Body of pancreas (tissue), 4 donors: ENCODE results near the gene PACRG. TPM values are rescaled to one million over a fixed set of nuclear protein-coding genes. Genes with fewer than 3 reads are reported as not detected.
"Not testable (repeated sequence)": the region's sequence is repeated elsewhere in the genome, so short reads cannot be mapped to it uniquely, and the experiment has no call there.

ENCODE experiments used
- ATAC-seq: fragments of 150-250 bp; one replicate; pipeline ENCODE4 v1.9.1; 2016
- DNase-seq, 4 donors: peaks; one replicate each; pipeline ENCODE4 v3.0.0-alpha.2; 2019
- H3K27ac ChIP-seq, 4 donors: fragments of 200-600 bp; sonication (generic); 1 replicate in 3 of 4; 2 replicates in 1 of 4; pipeline versions ENCODE4 v1.5.1 to v1.6.1; 2016 to 2019; ENCODE audit warnings: mild to moderate bottlenecking in 1 of 4, mixed read lengths in 1 of 4, moderate library complexity in 1 of 4
- H3K27me3 ChIP-seq, 2 donors: fragments of 200-600 bp; sonication (generic); one replicate each; pipeline ENCODE4 v1.6.0; 2016; ENCODE audit warnings: mild to moderate bottlenecking in 1 of 2
- H3K36me3 ChIP-seq, 2 donors: fragments of 200-600 bp; sonication (generic); replicated peaks in 1 of 2; 2 replicates each; pipeline ENCODE4 v1.5.1; 2016; ENCODE audit warnings: low read depth in 2 of 2; ENCODE audit not compliant: insufficient read depth in 1 of 2
- H3K4me1 ChIP-seq: fragments of 200-600 bp; sonication (generic); one replicate; pipeline ENCODE4 v1.6.0; 2016
- H3K4me3 ChIP-seq, 2 donors: fragments of 200-600 bp; sonication (generic); 1 replicate in 1 of 2; 2 replicates in 1 of 2; pipeline ENCODE4 v1.5.1; 2016 to 2019
- H3K9me3 ChIP-seq, 3 donors: fragments of 200-600 bp; sonication (generic); 1 replicate in 2 of 3; 2 replicates in 1 of 3; pipeline ENCODE4 v1.5.1; 2016
- POLR2A ChIP-seq, 3 donors: fragments of 450-650 bp; IDR thresholded peaks; one replicate each; pipeline ENCODE4 v1.6.1; 2016; ENCODE audit warnings: antibody characterized with exemption in 3 of 3, mild to moderate bottlenecking in 2 of 3
- WGBS, 2 donors: methylation state at CpG; one replicate each; pipeline ENCODE4 v1.1.5; 2017; 5-methylcytosine and 5-hydroxymethylcytosine counted together
- intact Hi-C: fragments of 100-400 bp; cut with DNase I; formaldehyde crosslinking; loops from one replicate; pipeline ENCODE4 v1.15.1; 2023
- total RNA-seq, 2 donors: library from RNA; depleted of rRNA; stranded (reverse); fragments of >200 nt; gene quantifications; one replicate each; pipeline ENCODE4 v1.1.0, GENCODE V29; 2016
- TF ChIP-seq, protein P1 (sequence below), 7 experiments: fragments of 450-650 bp in 4 of 7; fragments of 200-600 bp in 3 of 7; sonication (generic) in 3 of 7; IDR thresholded peaks; one replicate each; pipeline ENCODE4 v1.5.1; 2016 to 2019; ENCODE audit warnings: antibody characterized with exemption in 7 of 7

PACRG gene
- total RNA-seq, 2 donors from 2014 or later, result 7.8 to 10.9 TPM

DNA sequence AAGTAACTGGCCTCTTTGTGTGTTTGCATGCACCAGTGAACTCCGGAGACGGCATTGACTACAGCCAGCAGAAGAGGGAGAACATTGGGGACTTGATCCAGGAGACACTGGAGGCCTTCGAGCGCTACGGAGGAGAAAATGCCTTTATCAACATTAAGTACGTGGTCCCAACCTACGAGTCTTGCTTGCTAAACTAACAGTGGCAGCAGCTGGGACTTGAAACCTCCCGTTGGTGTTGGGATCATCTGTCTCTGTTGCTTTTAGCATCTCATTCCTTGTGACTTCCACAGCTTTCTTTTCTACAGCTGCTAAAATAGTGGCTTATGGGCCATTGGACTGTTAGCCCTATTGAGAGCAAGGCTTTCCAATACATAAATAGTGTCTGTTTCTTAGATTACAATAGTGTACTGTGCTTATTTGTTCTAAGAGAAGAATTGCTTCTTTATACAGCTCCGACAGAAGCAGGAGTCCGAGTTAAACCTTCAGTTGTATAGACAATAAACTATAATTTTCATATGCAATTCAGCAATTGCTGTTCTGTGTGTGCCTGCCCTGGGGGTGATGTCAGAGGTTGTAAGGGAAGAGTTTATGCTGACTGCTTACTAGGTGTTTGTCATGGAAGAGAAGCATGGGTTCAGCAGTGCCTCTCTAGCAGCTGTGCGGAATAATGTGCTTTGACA is 587.2 kb downstream of the PACRG start:
- no peak overlapping the region for H3K4me3 ChIP-seq
- intact Hi-C loops, result no loop called here
- H3K27me3 ChIP-seq, result no peaks in the 10 kb centered on the region
- no peak overlapping the region for H3K27ac ChIP-seq
- no peaks in the 10 kb centered on the region for H3K9me3 ChIP-seq
- WGBS, 2 donors, result 80 to 86% methylated on average over 11 of the region's 11 CpGs
- no peaks in the 10 kb centered on the region for H3K4me1 ChIP-seq
- no peak for DNase-seq
- H3K36me3 ChIP-seq, result no peaks in the 10 kb centered on the region
- no peak for ATAC-seq
- no peak for TF ChIP-seq POLR2A (IDR thresholded peaks at IDR 0.05)
- TF ChIP-seq, protein P1, sequence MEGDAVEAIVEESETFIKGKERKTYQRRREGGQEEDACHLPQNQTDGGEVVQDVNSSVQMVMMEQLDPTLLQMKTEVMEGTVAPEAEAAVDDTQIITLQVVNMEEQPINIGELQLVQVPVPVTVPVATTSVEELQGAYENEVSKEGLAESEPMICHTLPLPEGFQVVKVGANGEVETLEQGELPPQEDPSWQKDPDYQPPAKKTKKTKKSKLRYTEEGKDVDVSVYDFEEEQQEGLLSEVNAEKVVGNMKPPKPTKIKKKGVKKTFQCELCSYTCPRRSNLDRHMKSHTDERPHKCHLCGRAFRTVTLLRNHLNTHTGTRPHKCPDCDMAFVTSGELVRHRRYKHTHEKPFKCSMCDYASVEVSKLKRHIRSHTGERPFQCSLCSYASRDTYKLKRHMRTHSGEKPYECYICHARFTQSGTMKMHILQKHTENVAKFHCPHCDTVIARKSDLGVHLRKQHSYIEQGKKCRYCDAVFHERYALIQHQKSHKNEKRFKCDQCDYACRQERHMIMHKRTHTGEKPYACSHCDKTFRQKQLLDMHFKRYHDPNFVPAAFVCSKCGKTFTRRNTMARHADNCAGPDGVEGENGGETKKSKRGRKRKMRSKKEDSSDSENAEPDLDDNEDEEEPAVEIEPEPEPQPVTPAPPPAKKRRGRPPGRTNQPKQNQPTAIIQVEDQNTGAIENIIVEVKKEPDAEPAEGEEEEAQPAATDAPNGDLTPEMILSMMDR (IDR thresholded peaks at IDR 0.05), result no peak

DNA sequence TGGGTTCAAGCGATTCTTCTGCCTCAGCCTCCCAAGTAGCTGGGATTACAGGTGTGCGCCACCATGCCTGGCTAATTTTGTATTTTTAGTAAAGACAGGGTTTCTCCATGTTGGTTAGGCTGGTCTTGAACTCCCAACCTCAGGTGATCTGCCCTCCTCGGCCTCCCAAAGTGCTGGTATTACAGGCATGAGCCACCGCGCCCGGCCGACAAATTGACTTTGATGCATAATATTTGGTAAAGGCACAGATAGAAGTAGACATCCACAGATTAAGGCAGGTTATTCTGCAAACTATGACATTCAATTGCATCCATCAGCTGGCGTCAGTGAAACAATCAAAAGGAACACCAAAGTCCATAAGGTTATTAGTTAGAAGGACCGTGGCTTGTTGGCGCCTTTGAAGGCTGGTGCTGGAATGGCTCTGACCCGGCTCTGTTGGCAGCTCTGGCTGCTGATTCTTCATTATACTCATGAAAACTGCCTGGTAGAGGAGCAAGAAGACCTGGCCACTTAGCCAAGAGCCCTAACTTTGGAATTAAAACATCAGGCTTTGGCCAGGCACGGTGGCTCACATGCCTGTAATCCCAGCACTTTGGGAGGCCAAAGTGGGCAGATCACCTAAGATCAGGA is 589.2 kb downstream of the PACRG start:
- H3K27me3 ChIP-seq, H3K36me3 ChIP-seq, intact Hi-C loops, H3K4me1 ChIP-seq, H3K9me3 ChIP-seq, ATAC-seq, DNase-seq, H3K27ac ChIP-seq, H3K4me3 ChIP-seq: not testable (repeated sequence)
- WGBS, 2 donors, result 91 to 92% methylated on average over 9 to 12 of the region's 12 CpGs

DNA sequence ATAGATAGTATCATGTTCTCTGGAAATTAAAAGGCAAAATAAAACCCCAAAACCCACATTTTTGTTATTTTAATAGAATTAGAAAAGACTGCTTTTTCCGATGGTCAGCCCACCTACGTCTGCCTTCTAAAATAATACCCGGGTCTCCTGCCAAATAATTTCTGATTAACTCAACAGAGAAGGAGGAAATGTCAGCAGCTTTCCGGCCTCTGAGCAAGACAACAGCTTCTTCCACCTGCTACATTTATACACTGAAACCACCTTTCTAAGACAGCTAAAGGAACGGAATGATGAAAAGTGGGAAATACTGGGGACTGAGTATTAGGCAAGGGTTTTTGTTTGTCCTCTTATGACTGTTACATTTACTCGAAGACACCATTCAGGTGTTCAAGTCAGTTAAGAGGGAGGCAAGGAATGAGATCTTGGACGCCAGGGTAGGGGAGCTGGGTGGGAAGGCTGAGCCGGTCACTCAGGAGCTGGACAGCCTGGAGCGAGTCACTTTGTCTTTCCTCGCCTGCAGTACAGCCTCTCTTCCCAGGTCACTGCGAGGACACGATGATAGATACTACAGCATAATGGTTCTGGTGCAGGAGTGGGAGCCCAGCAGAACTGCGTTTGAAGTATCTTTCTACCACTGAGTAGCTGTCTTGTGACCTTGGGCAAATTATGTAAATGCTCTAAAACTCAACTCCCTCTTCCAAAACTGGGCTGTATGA is 590.5 kb downstream of the PACRG start:
- H3K4me1 ChIP-seq, result peaks cover 12% of the 10 kb centered on the region
- no peak overlapping the region for H3K4me3 ChIP-seq
- no peak for DNase-seq
- H3K27me3 ChIP-seq, result no peaks in the 10 kb centered on the region
- 76 to 91% methylated on average over 13 of the region's 13 CpGs for WGBS, 2 donors
- intact Hi-C loops, result no loop called here
- TF ChIP-seq POLR2A (IDR thresholded peaks at IDR 0.05), result no peak
- TF ChIP-seq, protein P1 (IDR thresholded peaks at IDR 0.05), result no peak
- no peaks in the 10 kb centered on the region for H3K36me3 ChIP-seq
- H3K27ac ChIP-seq, result no peak overlapping the region
- no peak for ATAC-seq
- H3K9me3 ChIP-seq, result no peaks in the 10 kb centered on the region

DNA sequence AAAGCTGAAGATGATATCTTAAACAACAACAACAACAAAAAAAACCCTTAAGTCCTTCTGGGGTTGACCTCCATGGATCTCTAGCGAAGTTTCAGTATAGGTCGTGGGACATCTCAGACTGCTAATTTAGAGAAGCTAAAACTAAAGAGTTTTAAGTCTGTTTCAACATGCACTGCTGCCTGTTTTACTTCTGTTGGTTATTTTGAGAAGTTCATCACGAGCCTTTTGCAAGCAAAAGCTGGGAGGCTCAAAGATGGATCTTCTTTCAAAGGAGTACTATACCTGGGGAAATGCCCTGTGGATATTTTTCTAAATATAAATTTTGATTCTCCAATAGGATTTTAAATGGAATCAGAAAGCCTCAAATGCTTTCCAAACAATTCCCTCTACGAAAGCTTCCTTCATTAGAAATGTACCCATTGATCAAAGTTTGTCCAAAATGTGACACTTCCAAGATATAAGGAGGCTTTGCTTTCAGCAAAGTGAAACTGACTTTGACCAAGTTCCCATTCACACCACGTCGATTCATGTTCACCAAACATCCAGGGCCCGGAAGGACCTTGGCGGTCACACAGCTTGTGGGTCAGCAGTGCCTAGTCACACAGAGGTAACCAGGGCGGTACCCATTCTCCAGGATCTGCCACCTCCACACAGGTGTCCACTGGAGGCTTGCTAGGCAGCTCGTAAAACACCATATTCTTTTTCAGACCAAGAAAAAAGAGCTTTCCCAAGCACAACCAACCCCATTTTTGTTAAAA is 592.0 kb downstream of the PACRG start:
- no peak for DNase-seq
- intact Hi-C loops, result no loop called here
- WGBS, 2 donors, result 75 to 84% methylated on average over 8 to 10 of the region's 10 CpGs

More for the DNA sequence above, 592.0 kb downstream of the PACRG start:
- Histone ChIP-seq H3K36me3 (no peaks in the 10 kb centered on the region), H3K4me3 (no peak overlapping the region), H3K4me1 (peaks cover 12% of the 10 kb centered on the region), H3K27me3 (no peaks in the 10 kb centered on the region), H3K9me3 (no peaks in the 10 kb centered on the region), H3K27ac (no peak overlapping the region)
- ATAC-seq, result no peak
- TF ChIP-seq, protein P1 (IDR thresholded peaks at IDR 0.05), result no peak
- TF ChIP-seq POLR2A (IDR thresholded peaks at IDR 0.05), result no peak
